ENCODE data around the gene POLR2A. TPM values are rescaled to one million over a fixed set of nuclear protein-coding genes. Genes with fewer than 3 reads are reported as not detected.

The POLR2A gene
- total and polyA plus RNA-seq, 2 of the 13 experiments (the other 11 are each of a cell fraction or from before 2014, with no cell fraction given) = 17.8 to 18.3 TPM

DNA sequence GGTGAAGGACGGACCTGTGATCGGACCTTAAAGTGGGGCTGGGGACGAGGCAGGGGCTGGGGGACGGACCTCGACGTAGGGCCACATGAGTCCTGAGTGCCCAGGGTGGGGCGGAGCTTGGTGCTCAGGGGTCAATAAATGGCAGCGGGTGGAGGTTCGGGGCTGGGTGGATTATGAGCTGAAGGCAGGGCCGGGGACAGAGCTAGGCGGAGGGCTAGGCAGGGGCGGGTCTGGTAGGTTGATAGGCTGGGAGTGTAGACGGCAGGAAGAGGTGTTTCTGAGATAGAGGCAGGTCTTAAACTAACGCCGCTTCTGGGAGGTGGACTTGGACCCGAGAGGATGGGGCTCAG is 38.6 kb upstream of the POLR2A start (continued):
- TF ChIP-seq, protein P1, sequence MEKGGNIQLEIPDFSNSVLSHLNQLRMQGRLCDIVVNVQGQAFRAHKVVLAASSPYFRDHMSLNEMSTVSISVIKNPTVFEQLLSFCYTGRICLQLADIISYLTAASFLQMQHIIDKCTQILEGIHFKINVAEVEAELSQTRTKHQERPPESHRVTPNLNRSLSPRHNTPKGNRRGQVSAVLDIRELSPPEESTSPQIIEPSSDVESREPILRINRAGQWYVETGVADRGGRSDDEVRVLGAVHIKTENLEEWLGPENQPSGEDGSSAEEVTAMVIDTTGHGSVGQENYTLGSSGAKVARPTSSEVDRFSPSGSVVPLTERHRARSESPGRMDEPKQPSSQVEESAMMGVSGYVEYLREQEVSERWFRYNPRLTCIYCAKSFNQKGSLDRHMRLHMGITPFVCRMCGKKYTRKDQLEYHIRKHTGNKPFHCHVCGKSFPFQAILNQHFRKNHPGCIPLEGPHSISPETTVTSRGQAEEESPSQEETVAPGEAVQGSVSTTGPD (CRISPR knock-in tag; IDR thresholded peaks at IDR 0.05) = no peak
- TF ChIP-seq SIX1 (CRISPR knock-in tag; IDR thresholded peaks at IDR 0.05; ENCODE audit: borderline replicate concordance) (no peak), ZNF232 (CRISPR knock-in tag; IDR thresholded peaks at IDR 0.05; ENCODE audit: borderline replicate concordance) (0 out of 2 replicates have a peak, but pooled peaks have one; percentile 31), GFI1 (CRISPR knock-in tag; IDR thresholded peaks at IDR 0.05; ENCODE audit: borderline replicate concordance) (no peak), HNRNPL (IDR thresholded peaks at IDR 0.05; ENCODE audit: low read depth, low read length) (no peak), ZNF577 (CRISPR knock-in tag; IDR thresholded peaks at IDR 0.05; ENCODE audit: borderline replicate concordance, low read depth) (no peak), GTF3A (CRISPR knock-in tag; conservative IDR thresholded peaks at IDR 0.05) (no peak), ELF4 (CRISPR knock-in tag; IDR thresholded peaks at IDR 0.05; ENCODE audit: borderline replicate concordance) (no peak), HNRNPLL (IDR thresholded peaks at IDR 0.05; ENCODE audit: low read depth, low read length, poor library complexity, severe bottlenecking) (no peak), ZBTB44 (CRISPR knock-in tag; IDR thresholded peaks at IDR 0.05) (no peak), ADNP (CRISPR knock-in tag; IDR thresholded peaks at IDR 0.05) (no peak), ARID3A (IDR thresholded peaks at IDR 0.05; ENCODE audit: low read depth, low read length) (no peak), MTA1 (CRISPR knock-in tag; IDR thresholded peaks at IDR 0.05; ENCODE audit: borderline replicate concordance) (no peak), ZNF816 (CRISPR knock-in tag; IDR thresholded peaks at IDR 0.05; ENCODE audit: borderline replicate concordance) (no peak), ZNF790 (CRISPR knock-in tag; IDR thresholded peaks at IDR 0.05; ENCODE audit: borderline replicate concordance) (no peak), KAT8 (CRISPR knock-in tag; IDR thresholded peaks at IDR 0.05) (no peak), ARID2 (CRISPR knock-in tag; IDR thresholded peaks at IDR 0.05; ENCODE audit: borderline replicate concordance) (no peak), HBP1 (CRISPR knock-in tag; IDR thresholded peaks at IDR 0.05; ENCODE audit: low read depth) (peak; percentile 16; the same call in 1 of the 2 replicates), POLR2A (IDR thresholded peaks at IDR 0.05; ENCODE audit: insufficient read depth in 1 of 2, low read depth in 2 of 2, low read length in 2 of 2) (0 out of 4 replicates have a peak, but pooled peaks of 1 of the 2 experiments have one; percentile 44), ZNF274 (CRISPR knock-in tag; IDR thresholded peaks at IDR 0.05) (no peak)
- TF ChIP-seq, protein P2, sequence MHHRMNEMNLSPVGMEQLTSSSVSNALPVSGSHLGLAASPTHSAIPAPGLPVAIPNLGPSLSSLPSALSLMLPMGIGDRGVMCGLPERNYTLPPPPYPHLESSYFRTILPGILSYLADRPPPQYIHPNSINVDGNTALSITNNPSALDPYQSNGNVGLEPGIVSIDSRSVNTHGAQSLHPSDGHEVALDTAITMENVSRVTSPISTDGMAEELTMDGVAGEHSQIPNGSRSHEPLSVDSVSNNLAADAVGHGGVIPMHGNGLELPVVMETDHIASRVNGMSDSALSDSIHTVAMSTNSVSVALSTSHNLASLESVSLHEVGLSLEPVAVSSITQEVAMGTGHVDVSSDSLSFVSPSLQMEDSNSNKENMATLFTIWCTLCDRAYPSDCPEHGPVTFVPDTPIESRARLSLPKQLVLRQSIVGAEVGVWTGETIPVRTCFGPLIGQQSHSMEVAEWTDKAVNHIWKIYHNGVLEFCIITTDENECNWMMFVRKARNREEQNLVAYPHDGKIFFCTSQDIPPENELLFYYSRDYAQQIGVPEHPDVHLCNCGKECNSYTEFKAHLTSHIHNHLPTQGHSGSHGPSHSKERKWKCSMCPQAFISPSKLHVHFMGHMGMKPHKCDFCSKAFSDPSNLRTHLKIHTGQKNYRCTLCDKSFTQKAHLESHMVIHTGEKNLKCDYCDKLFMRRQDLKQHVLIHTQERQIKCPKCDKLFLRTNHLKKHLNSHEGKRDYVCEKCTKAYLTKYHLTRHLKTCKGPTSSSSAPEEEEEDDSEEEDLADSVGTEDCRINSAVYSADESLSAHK (CRISPR knock-in tag; IDR thresholded peaks at IDR 0.05; ENCODE audit: borderline replicate concordance) = no peak

Data from HepG2 (cell line).